Stimulated activated CD4-positive, alpha-beta T cell treated with anti-CD3 and anti-CD28 coated beads, TNF-alpha, amount 100 ng/mL, for 1 hour (primary cell): ENCODE results near the gene CCDC195.

Experiments
- DNase-seq, 3 donors: peaks; one replicate each; pipeline ENCODE4 v3.0.0-alpha.2; 2020; ENCODE audit warnings: low read depth in 3 of 3, low spot score in 1 of 3

CCDC195 gene

GRCh38 chr2:224716201-224716600, at the start of gene CCDC195:
Gene CCDC195, minus strand, starts transcription at chr2:224716365. Its CDS starts 0 bp downstream, at chr2:224716365.
- DNase-seq = no peak

GRCh38 chr2:224764565-224765236, 48.5 kb upstream of the CCDC195 start:
- DNase-seq = no peak

GRCh38 chr2:224757934-224758548, 41.9 kb upstream of the CCDC195 start:
- no peak for DNase-seq

GRCh38 chr2:224753743-224754540, 37.8 kb upstream of the CCDC195 start:
- DNase-seq = no peak

GRCh38 chr2:224751996-224752698, 36.0 kb upstream of the CCDC195 start:
- DNase-seq = no peak

- no peak for DNase-seq
Observed at GRCh38 chr2:224749136-224749535, 33.0 kb upstream of the CCDC195 start.

GRCh38 chr2:224747765-224748164, 31.6 kb upstream of the CCDC195 start:
- DNase-seq = no peak

GRCh38 chr2:224736227-224736626, 20.1 kb upstream of the CCDC195 start:
- no peak for DNase-seq

GRCh38 chr2:224734949-224735348, 18.8 kb upstream of the CCDC195 start:
- DNase-seq = no peak

GRCh38 chr2:224731665-224732064, 15.5 kb upstream of the CCDC195 start:
- DNase-seq = no peak

- no peak for DNase-seq
Observed at GRCh38 chr2:224729435-224729834, 13.3 kb upstream of the CCDC195 start.

- no peak for DNase-seq
Observed at GRCh38 chr2:224724331-224724730, 8.2 kb upstream of the CCDC195 start.

- no peak for DNase-seq
Observed at GRCh38 chr2:224723586-224724217, 7.5 kb upstream of the CCDC195 start.

GRCh38 chr2:224722770-224723169, 6.6 kb upstream of the CCDC195 start:
- DNase-seq = no peak

GRCh38 chr2:224722250-224722649, 6.1 kb upstream of the CCDC195 start:
- no peak for DNase-seq

GRCh38 chr2:224716921-224717320, 756 bp upstream of the CCDC195 start:
- DNase-seq = no peak

GRCh38 chr2:224711859-224712665, 4.1 kb downstream of the CCDC195 start:
- no peak for DNase-seq

- DNase-seq = no peak
Observed at GRCh38 chr2:224711381-224711780, 4.8 kb downstream of the CCDC195 start.

- no peak for DNase-seq
Observed at GRCh38 chr2:224709301-224709700, 6.9 kb downstream of the CCDC195 start.

GRCh38 chr2:224694502-224694901, 21.7 kb downstream of the CCDC195 start:
- no peak for DNase-seq
